ENCODE data around the gene NKAIN2. TPM values are rescaled to one million over a fixed set of nuclear protein-coding genes. Genes with fewer than 3 reads are reported as not detected.

The NKAIN2 gene
- total RNA-seq, 1 experiment from 2014 or later: not detected

DNA sequence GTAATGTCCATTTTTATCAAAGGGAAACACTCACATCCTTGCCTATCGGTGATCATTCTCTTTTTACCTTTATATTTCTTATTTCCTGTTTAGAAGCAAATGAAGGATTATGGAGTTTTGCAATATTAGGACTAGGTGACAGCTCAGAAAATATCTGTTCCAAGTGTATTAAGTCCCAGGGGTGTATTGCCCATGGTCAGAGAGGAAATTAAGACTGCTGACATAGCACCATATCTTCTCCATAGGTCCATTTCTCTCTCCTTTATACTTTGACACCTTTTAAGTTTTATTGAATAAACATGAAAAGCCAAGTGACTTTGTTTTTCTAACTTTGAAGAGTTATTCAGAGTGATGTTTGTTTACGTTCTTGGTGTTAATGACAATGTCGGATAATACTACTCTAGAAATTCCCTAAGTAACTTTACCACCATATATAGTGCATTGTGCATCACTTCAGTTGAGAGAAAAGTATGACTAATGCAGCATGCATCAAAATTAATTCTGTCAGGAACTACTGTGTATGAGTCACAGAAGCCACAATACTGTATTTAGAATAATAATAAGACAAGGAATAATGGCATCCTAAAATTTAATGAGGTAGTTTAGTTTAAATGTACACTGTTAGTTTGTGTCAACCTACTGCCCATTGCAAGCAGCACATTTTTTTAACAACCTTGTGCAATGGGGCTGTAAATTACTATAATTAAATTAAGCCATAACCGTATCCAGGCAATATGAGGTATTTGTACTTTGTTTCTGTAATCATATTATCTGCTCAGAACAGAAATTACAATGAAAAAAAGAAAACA lies 684.2 kb downstream of the NKAIN2 start:
- DNase-seq (ENCODE audit: low read depth): peak; percentile 79

DNA sequence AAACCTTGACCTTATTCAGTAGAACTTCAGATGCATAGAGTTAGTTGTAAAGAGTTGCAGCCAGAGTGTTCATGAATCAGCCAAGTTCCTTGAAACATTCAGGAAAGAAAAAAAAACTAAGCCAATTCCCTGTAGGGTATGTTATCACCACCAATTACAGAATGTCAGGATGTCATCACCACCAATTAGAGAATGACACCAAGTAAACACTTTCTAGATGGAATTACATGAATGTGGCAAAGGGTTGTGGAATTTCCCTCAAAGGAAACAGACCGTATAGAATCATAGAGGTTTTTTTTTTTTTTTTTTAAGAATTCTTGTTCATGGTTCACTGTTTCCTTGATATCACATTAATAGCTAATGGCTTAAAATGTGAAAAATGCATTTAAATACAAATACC lies 686.5 kb downstream of the NKAIN2 start:
- DNase-seq (ENCODE audit: low read depth): peak; percentile 57

GRCh38 chr6:124493259-124493658 lies 689.6 kb downstream of the NKAIN2 start:
- DNase-seq (ENCODE audit: low read depth): no peak

- no peak for DNase-seq (ENCODE audit: low read depth)
These were observed 691.4 kb downstream of the NKAIN2 start for GRCh38 chr6:124494956-124495664.

DNA sequence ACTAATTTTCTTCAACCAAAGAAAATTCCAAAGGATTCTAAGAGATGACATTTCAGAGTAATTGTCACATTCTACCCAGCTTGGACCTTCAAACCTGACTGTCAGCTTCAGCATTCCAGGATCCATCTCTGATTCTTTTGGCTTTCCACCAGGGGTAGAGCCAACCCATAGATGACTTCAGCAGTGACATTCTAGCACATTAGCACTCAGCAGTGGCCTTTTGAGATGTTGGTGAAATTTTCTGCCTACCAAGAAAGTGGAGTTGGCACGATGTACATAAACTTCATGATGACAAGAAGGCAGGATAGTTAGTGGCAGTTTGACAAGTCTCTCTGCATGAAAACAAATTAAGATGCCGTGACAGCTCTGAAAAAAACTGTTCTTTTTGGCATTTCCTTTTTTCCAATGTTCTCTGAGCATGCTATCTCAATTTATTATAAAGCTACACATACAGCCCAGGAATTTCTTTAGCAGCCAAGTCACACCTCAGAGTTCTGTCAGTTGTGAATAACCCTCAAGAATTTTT lies 692.1 kb downstream of the NKAIN2 start:
- DNase-seq (ENCODE audit: low read depth): no peak

DNA sequence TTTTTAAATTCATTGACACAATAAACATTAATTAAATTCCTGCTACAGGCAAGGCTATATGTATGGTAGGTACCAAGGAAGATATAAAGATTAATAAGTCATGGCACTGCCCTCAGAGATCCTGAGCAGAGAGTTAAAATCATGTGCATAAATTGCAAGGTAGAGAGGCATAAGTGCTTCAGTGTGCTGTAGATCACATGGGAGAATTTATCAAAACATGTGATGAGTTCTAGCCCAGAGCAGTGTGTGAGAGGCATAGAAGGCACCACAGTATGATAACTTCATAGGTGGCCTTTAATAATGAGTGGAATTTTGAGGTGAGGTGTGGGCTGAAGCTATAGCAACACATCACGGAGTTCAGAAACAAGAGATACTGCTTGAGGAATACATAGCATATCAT lies 692.7 kb downstream of the NKAIN2 start:
- DNase-seq (ENCODE audit: low read depth): no peak

DNA sequence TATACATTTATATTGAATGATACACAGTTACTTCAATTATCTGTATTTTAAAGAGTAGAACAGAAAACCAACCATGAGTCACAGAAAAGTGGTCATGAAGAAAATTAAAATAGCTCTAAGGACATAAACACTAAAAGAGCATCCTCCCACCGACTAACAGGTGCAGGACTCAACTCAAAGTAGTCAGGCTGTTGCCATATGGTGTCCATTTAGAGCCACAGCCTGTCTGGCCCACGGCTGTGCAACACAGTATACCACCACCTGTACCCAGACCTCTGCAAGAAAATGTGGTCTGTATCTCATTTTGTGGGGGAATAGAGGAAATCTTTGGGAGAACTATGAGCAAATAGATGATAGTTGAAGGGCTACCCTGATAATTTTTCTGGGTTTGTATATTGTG lies 708.8 kb downstream of the NKAIN2 start:
- DNase-seq (ENCODE audit: low read depth): no peak

- no peak for DNase-seq (ENCODE audit: low read depth)
These were observed 713.7 kb downstream of the NKAIN2 start for GRCh38 chr6:124517339-124517738.

GRCh38 chr6:124520514-124520913 lies 716.8 kb downstream of the NKAIN2 start:
- DNase-seq (ENCODE audit: low read depth): no peak

- DNase-seq (ENCODE audit: low read depth): no peak
These were observed 718.7 kb downstream of the NKAIN2 start for GRCh38 chr6:124522335-124522734.

DNA sequence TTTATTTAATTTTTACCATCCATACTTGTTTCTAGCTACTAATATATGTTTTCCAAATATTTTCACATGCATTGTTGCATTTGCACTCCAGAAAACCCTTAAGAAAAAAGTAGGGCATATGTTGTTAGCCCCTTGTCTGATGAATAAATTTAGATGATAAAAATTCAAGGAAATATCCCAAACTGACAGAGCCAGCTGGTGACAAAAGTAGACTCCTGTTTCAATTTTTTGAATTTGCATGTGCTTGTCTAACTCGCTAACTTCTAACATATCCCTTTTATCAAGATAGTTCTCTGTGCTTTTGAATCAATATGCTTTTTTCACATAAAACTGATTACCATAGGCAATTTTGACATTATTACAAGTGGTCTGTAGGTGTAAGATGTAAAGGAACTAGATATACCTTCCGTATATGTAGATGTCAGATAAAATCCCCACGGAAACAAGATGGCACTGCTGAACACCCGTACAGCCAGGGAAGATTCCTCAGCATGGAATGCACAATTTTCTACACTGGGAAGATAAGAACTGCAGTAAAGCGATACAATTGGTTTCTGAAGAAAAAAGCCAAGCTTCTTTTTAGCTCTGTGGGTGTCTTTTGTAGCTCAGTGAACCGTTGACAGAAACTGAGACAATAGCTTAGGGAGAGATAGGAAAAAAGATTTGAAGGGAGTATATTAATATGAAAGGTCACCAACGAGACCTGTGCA lies 721.0 kb downstream of the NKAIN2 start:
- no peak for DNase-seq (ENCODE audit: low read depth)

GRCh38 chr6:124530926-124531325 lies 727.3 kb downstream of the NKAIN2 start:
- peak; percentile 6 for DNase-seq (ENCODE audit: low read depth)

DNA sequence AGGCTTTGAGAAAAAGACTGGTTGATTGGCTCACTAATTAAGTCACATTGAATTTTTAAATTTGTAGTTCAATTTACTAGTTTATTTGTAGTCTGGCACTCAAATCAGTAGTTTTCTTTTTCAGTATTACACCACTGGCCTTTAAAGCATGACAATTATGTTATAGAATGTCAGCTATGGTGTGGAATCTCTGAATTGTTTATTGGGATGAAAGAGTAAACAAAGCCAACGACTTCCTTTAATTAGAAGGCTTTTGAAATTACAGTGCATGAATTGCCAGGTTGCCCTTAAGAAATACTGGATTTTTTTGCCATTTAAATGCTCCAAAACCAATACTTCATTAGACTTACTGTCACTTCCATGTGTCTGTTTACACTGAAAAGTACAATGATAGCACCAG lies 731.6 kb downstream of the NKAIN2 start:
- no peak for DNase-seq (ENCODE audit: low read depth)

DNA sequence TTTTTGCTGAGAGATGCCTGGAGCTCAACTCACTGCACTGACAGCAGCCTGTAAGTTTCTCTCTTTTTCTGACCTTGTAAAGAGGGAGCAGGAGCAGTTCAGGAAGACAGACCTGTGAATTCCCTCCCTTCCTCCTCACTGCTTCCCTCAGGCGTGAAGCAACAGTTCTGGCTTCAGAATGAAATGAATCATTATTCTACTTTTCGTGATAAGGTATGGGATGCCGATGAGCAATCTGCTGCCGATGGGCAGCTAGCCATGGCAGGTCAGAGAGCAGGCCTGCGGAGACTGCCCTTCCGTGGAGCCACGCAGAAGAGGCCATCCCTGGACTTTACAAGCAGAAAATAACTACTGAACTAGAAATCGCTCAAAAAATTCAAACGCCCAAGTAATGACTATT lies 732.1 kb downstream of the NKAIN2 start:
- peak; percentile 77 for DNase-seq (ENCODE audit: low read depth)

GRCh38 chr6:124536157-124536841 lies 732.6 kb downstream of the NKAIN2 start:
- no peak for DNase-seq (ENCODE audit: low read depth)

- DNase-seq (ENCODE audit: low read depth): no peak
These were observed 733.2 kb downstream of the NKAIN2 start for GRCh38 chr6:124536842-124537191.

DNA sequence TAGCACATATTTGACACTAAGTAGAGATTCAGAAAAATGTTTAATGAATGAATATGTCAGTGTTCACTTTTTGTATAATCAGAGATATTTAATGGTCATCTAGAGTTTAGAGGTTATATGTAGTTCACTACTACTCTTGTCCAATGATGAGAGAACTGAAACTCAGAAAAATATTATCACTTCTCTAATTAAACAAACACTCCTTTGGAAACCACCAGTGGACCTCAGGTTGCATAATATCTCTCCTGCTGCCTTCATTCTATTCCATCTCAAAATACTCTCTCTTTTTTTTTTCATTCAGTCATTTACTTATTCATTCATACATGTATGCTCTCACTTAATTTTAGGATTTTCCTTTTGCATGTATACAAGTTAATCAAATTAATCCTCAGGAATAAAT lies 735.4 kb downstream of the NKAIN2 start:
- no peak for DNase-seq (ENCODE audit: low read depth)

DNA sequence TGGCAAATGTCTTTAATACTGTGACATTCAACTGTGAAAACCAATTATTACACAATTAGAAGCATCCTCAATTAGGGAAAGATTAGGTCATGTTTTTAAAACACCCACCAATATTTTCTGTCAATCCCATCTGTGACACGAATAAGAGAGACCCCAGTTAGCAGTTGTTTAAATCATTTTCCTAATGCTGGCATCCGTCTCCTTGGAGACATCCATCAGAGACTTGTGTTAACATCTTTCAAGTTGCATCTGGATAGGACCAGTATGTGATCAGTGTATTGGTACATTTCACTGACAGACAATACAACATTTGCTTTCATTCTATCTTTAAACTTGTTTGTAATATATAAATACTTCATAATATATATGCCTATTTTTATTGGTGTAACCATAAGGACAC lies 737.9 kb downstream of the NKAIN2 start:
- no peak for DNase-seq (ENCODE audit: low read depth)

DNA sequence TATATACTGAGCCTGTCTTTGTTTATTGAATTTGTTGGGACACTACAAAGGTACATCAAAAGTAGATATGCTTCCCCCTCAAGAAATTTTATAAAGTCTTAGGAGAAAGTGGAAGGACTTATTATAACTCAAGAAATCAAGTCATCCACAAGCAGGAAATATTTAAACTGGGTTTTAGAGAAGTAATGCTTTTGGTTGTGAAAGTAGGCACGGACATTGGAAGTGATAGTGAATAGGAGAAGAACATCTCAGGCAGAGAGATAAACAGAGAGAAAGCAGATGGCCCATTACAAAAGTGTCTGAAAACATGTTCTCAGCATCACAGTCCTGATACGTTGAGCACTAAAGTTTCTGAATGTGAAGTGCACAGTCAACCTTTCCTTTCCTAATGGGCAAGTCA lies 742.9 kb downstream of the NKAIN2 start:
- DNase-seq (ENCODE audit: low read depth): no peak

GRCh38 chr6:124551711-124552233 lies 748.1 kb downstream of the NKAIN2 start:
- no peak for DNase-seq (ENCODE audit: low read depth)

DNA sequence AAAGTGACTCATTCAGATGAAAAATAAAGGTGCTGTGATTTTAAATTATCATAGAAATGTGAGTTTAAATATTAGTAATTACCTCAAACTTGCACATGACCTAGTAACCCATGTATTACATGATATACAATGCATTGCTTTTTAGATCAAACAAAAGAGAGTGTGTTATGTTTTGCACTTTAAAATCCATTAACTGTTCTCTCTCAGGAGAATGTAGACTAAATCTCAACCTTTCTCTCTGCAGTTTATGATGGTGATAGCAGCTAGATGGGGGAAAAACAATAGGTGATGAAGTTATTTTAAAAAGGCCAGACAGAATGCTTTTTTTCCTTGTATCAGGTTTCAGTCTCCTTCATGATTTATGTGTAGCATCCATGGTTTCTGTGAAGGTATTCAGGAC lies 754.2 kb downstream of the NKAIN2 start:
- no peak for DNase-seq (ENCODE audit: low read depth)

Measured in HT1080 (cell line).